DND-41 (cell line): ENCODE data around the gene SLC26A1.

ENCODE experiments used
- EZH2 ChIP-seq: IDR thresholded peaks from 3 replicates; pipeline ENCODE4 v1.6.1; 2012; ENCODE audit warnings: borderline replicate concordance, low read depth, mild to moderate bottlenecking, moderate library complexity, low read length, inconsistent platforms; ENCODE audit not compliant: severe bottlenecking
- TF ChIP-seq, protein P1 (sequence below): IDR thresholded peaks from 2 replicates; pipeline ENCODE4 v1.5.1; 2012; ENCODE audit warnings: borderline replicate concordance, low read length, moderate library complexity, mild to moderate bottlenecking; ENCODE audit not compliant: poor library complexity, severe bottlenecking; ENCODE audit errors: extremely low read depth

DNA sequence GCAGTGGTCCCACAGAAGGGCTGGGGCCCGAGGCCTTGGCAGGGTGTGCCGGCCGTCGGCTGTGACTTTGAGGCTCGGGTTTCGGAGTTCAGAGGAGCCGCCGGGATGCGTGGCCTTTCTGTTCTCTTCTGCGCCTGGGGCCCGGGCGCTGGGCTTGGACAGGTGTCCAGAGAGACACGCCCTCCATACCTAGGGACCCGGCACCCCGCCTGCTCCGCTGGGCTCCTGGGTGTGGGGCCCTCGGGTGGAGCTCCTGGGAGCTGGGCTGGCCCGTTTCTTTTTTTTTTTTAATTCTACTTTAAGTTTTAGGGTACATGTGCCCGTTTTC, 29.5 kb upstream of the SLC26A1 start:
- TF ChIP-seq, protein P1, sequence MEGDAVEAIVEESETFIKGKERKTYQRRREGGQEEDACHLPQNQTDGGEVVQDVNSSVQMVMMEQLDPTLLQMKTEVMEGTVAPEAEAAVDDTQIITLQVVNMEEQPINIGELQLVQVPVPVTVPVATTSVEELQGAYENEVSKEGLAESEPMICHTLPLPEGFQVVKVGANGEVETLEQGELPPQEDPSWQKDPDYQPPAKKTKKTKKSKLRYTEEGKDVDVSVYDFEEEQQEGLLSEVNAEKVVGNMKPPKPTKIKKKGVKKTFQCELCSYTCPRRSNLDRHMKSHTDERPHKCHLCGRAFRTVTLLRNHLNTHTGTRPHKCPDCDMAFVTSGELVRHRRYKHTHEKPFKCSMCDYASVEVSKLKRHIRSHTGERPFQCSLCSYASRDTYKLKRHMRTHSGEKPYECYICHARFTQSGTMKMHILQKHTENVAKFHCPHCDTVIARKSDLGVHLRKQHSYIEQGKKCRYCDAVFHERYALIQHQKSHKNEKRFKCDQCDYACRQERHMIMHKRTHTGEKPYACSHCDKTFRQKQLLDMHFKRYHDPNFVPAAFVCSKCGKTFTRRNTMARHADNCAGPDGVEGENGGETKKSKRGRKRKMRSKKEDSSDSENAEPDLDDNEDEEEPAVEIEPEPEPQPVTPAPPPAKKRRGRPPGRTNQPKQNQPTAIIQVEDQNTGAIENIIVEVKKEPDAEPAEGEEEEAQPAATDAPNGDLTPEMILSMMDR = no peak
- no peak for TF ChIP-seq EZH2
